Measurements from ENCODE around the gene RNH1.

DNA sequence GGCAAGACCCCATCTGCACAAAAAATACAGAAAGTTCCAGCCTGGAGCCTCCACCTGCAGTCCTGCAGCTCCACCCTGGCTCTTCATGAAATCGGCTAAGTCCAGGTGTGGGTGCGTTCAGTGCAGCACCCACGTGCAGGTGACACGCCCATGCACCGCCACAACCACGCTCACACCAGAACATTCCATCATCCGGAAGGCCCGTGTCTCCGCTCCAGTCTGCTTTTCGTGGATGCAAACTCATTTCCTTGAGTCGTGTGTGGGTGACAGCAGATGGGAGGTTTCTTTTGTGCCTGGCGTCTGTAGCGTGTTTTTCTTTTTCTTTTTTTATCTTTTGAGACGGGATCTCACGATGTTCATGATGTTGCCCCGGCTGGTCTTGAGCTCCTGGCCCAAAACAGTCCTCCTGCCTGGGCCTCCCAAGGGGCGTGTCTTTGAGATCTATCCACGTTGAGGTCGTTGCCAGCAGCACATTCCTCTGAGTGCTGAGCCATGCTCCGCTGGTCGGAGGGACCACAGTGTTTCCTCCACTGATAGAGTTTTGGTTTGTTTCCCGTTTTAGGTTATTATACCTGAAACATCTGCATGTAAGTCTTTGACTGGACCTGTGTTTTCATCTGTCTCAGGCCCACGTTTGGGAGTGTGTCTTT lies 49.8 kb downstream of the RNH1 start:
- TF ChIP-seq POLR2AphosphoS5 (IDR thresholded peaks at IDR 0.05): no peak
- no peak for TF ChIP-seq EP300 (conservative IDR thresholded peaks at IDR 0.05; ENCODE audit: poor library complexity, severe bottlenecking)
- no peak for TF ChIP-seq TAF1 (IDR thresholded peaks at IDR 0.05; ENCODE audit: low read depth)
- TF ChIP-seq, protein P1, sequence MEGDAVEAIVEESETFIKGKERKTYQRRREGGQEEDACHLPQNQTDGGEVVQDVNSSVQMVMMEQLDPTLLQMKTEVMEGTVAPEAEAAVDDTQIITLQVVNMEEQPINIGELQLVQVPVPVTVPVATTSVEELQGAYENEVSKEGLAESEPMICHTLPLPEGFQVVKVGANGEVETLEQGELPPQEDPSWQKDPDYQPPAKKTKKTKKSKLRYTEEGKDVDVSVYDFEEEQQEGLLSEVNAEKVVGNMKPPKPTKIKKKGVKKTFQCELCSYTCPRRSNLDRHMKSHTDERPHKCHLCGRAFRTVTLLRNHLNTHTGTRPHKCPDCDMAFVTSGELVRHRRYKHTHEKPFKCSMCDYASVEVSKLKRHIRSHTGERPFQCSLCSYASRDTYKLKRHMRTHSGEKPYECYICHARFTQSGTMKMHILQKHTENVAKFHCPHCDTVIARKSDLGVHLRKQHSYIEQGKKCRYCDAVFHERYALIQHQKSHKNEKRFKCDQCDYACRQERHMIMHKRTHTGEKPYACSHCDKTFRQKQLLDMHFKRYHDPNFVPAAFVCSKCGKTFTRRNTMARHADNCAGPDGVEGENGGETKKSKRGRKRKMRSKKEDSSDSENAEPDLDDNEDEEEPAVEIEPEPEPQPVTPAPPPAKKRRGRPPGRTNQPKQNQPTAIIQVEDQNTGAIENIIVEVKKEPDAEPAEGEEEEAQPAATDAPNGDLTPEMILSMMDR (IDR thresholded peaks at IDR 0.05; ENCODE audit: poor library complexity, severe bottlenecking): no peak
- TF ChIP-seq EZH2 (IDR thresholded peaks at IDR 0.05; ENCODE audit: borderline replicate concordance, insufficient read depth, low read length, poor library complexity, severe bottlenecking): no peak

Data from neural cell (in vitro differentiated cells).